Medulla oblongata (tissue), 1 donor: ENCODE measurements around the gene APP.

ENCODE experiments used
- DNase-seq: peaks from one replicate; pipeline ENCODE4 v3.0.0-alpha.2; 2015; ENCODE audit errors: extremely low spot score

Gene APP

DNA sequence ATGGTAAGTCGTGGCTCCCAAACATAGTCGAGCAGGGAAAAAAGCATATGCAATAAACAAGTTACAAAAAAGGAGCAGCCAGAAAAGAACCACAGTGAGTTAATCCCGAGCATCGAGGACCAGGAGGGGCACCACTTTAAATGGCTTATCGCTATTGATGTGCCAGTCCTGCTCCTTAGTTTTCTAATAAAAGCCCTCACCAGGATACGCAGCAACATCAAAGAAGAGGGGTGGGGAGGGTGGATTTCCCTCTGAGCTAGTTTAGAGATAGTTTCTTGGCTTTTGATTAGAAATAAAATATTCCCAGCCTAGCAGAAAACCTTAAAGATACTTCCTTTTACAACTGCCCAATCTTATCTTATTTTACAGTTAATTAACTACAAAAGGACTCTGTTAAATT is 265.4 kb downstream of the APP start:
- DNase-seq: no peak

DNA sequence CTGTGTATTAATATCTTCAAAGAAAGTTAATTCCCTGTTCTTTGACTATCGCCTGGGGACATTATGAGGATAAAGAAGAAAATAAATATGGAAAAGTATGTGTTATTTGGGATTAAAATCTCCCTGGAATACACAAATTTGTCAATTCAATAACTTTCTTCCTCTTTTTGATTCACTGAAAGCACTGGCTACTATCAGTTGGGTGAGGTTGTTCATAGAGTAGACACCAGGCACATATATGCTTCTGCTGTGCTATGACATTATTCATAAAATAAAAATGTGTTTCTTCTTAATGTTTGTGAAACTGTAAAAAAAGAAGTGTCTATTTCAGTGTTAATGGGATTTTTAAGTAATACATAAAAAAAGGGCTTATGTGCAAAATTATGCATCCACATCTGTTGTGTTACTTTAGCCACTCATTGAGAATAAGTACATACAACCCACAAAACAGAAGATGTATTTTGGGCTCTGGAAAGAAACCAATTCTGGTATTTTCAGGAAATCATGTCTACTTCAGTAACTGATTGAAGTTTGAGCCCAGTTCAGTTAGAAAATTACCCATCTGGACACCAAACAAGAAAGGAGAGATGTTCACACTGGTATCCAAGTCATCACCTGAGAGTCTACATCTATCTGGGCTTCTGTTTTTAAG is 266.4 kb downstream of the APP start:
- no peak for DNase-seq

DNA sequence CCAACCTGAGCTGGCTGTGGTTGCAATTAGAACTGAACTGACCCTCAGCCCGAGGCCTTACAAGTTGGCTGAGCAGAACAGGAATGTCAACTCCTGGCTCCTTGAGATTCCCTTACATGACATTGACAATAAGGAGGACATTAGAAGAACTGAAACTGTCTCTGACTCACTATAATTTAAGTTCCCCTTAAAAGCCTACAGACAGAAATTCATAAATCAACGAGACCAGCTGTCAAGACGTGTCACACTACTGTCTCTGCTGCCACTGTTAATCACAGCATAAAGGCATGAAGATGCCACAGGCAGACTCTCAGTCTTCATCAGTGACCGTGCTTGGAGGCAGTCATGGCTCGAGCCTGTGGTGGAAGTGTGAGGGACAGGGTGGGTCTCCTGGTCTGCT is 267.0 kb downstream of the APP start:
- no peak for DNase-seq

DNA sequence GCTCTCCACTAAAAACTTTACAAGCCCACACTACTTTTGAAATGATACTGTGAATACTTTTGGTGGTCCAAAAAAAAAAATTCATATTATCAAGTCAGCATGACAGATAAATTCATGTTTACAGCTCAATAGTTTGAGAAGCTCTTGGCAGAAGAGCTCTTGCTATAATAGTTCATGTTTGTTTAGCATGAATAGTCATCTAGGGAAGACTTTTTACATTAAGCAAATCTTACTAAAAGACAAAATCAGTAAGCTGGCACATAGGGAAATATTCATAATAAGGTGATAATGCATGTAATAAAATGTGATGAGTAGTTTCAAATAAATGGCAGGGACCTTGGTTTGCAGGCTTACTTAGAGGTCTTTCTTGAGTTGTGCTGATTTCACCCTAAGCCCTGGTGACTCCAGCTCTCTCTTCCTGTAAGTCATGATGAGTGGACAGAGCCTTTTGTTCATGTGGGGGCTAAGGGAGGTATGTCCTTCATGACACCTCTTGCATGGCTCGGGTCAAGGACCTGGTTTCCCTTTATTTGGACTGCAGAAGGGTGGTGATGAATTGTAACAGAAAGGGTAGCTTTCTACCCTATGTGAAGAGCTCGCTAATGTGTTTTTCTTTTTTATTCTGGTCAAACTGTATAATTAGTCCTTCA is 269.1 kb downstream of the APP start:
- no peak for DNase-seq

DNA sequence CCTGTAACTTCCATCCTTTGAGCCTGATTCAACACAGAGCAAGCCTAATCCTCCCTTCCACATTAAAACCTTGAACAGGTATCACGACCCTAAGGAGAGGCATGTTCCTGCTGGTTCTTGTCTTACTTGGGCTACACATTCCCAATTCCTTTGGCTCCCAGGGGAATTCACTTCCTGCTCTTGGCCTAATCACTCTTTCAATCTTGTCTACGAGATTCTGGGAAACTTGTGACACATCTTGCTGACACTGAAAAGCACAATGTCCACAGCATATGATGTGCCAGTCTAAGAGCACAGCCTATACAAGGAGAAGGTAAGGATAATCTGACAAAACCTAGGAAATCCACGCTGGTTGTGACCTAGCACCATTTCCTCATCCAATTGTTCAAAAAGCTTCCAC is 271.9 kb downstream of the APP start:
- DNase-seq: no peak

DNA sequence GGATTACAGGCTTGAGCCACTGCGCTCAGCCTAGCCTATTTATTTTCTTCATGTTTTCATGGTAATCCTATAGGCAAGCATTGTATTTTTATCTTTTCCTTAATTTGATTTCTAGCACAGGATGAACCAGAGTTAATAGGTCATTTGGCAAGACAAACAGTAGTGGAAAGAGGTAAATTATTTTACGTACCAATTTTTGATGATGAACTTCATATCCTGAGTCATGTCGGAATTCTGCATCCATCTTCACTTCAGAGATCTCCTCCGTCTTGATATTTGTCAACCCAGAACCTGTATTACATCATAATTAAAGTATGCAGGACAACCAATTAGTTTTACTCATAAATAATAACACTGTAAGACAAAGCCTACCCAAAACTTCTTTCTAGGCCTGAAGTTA is 273.2 kb downstream of the APP start:
- no peak for DNase-seq

DNA sequence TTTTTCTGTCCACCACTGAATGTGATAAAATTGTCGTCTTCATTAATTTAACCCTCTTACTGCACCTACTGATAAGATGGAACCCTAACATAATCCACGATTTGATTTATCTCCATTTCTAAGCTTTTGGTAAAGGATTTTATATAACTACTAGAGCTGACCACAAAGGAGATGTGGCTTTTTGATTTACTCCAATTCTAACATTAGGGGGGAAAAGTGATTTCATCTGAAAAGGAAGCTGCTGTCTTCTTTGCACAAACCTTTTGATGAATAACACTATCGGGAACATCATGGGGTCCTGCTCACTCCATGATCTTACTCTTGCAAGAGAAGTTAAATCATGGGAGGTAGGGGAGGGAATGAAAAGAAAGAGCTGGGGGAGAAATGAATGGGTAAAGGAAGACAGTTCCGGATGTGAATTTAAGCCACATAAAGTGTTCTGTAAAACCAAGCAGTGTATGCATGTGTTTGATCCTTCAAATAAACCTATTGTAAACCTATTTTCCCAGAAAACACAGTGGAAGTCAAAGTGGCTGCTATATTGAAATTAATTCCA is 274.0 kb downstream of the APP start:
- no peak for DNase-seq

DNA sequence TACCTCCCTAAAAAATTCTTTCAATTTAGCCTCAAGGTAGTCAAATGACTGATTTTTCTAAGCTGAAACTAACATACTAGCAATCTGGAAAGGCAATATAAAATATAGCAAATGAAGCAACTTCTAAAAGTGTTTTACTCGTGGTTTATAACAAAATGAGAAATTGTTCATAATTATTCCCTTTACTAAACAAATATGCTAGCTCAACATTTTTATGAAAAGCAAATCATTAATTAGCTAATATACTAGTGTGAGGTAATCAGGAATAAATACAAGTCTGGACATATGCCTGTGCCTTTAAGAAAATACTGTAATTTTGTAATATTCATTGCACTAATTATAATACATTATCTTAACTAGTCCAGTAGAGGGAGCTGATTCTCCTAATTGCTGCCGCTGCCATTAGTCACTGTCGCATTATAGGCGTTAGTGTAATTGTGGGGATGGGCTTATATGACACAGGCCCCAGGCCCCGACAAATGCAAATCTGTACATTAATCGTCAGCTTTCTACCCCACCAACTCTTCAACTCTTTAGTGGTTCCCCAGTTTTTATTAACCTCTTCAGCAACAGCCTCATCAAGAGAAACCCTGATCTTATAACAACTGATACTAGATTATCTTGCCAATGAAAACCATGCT is 274.9 kb downstream of the APP start:
- DNase-seq: peak; percentile 75

DNA sequence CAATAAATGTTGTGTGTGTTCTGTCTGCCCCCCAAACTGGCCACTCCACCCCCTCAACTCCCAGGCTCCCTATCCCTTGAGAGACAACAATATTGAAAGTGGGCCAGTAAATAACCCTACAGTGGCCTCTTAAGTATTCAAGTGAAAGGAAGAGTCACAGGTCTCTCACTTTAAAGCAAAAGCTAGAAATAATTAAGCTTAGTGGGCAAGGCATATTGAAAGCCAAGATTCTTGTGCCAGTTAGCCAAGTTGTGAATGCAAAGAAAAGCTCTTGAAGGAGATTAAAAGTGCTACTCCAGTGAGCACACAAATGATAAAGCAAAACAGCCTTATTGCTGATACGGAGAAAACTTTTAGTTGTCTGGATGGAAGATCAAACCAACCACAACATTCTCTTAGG is 277.4 kb downstream of the APP start:
- no peak for DNase-seq

DNA sequence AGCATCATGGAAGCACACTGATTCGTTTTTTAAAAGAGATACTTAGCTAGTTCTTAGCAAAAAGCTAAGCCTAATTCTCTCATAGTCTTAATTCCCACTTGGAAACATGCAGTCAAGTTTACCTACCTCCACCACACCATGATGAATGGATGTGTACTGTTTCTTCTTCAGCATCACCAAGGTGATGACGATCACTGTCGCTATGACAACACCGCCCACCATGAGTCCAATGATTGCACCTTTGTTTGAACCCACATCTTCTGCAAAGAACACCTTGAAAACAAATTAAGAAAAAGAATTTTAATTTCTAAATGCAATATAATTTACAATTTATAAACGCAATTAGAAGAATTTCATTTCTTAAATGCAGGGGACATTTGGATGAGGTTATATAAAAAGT is 279.0 kb downstream of the APP start:
- no peak for DNase-seq

DNA sequence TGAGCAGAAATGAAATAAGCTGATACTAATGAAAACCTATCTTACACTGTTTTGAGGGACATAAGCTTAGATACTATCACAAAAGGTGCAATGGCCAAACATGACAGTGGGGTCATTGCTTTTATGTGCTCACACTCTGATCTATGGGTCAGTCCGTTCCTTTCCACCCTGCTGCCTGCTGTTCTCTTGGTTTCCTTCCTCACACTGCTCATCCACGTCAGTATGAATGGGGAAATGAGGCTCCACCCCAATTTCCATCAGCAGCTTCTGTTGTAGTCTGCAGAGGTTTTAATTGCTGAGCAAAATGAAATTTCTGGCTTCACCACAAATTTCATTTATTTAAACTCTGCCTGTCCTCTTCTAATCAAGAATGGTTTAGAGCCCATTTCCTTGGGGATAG is 280.6 kb downstream of the APP start:
- DNase-seq: no peak

DNA sequence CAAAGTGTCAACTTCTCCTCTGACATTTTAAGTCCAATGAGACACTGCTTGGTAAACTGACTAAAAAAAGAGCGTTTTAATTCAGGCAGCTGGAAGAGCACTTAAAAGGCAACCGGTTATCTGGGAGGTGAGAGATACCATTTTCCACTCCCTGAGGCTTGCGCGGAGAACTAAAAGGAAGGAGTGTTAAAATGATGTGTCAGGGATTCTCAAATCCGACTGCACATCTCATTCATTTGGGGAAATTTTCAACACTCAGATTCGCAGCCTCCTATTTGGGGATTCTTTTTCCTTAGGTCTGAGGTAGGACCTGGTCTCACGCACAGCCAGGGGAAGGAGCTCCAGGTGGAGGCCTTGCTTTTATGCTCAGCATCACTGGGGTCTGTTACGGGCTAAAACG is 281.9 kb downstream of the APP start:
- no peak for DNase-seq

DNA sequence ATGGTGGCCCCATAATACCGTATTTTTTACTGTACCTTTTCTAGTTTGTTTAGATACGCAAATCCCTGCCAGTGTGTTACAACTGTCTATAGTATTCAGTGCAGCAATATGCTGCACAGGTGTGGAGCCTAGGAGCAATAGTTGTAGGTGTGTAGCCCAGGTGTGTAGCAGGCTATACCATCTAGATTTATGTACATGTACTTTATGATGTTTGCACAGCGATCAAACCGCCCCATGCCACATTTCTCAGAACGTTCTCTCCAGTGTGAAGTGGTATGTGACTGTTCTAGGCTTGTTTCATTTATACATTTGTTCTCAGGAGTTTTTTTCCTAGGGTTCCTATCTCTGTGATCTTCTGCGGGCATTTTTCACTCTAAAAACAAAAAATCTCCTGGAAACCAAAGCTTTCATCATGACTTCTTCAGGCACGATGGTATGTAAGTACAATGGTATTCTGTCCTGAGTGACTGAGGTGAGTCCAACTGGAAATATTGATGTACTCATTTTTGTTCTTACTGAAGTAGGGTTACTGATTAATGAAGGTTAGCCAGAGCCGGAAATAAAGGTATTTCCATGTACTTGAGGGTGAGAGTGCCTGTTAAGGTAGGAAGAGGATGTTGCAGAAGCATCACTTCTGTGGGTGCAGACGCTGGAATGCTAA is 282.8 kb downstream of the APP start:
- no peak for DNase-seq

DNA sequence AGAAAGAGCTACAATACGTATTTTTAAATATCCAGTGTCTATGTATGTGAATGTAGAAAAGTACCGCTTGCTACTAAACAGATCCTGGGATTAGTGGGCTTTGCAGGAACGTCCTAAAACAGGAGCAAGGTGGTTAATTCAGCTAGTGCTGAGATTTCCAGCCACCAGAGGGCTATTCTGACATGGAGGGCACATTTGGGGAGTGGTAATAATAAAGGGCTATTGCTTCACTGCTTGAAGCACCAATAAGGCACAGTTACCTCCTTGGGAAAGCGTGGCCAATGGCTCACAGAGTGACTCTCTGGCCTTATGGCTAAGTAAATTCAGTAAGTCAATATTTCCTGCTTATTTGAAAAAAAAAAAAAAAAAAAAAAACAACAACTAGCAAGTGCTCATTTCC is 283.4 kb downstream of the APP start:
- DNase-seq: no peak

DNA sequence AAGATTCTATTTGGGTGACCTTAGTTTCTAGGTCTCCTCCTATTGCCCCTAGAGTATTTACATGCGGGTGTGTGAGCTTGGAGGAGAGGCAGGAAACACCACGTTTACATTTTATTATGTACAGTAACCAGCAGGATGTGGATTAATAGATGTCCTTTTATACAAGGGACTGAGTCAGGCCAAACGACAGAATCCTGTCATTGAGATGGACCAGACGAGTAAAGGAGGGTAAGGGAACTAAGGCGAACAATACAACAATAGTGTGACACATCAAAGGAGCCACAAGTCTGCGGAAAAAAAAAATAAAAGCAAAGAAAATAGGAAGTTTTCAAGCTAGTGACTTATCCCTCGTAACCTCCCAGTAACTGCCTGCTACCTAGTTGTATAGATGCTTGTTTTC is 284.7 kb downstream of the APP start:
- no peak for DNase-seq

DNA sequence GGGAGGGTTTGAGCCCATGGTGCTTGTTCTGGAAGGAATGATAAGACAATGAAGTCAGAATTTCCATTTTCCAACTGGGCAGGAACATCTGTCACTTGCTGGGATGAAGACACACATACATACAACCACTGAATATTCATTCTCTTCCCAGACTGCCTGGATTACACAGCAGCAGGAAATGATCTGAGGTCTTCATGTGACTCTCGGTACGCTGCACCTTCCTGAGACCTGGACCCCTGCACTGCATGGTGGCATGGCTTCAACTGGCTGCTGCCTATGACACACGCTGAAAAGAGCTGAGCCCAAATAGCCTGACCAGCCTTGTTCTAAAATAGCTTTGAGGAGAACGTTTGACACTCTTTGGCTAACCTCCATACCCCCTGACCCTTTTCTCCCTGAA is 285.2 kb downstream of the APP start:
- no peak for DNase-seq

DNA sequence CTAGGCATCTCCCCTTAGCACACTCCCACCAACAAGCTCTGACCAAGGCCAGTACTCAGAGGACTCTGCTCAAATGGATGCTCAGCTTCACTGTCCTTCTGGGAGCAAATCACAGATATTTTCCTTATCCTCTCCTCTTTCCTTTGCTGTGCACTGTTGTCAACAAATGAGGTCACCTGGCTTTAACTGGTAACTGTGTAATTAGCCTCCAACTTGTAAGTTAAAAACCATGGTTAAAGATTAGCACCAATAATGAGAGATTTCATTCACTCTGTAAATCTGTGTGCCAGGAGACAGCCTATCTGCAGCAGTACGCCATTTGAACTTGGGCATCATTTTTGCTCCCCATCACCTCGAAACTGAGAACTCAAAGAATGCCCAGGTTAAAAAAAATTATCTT is 286.3 kb downstream of the APP start:
- no peak for DNase-seq

DNA sequence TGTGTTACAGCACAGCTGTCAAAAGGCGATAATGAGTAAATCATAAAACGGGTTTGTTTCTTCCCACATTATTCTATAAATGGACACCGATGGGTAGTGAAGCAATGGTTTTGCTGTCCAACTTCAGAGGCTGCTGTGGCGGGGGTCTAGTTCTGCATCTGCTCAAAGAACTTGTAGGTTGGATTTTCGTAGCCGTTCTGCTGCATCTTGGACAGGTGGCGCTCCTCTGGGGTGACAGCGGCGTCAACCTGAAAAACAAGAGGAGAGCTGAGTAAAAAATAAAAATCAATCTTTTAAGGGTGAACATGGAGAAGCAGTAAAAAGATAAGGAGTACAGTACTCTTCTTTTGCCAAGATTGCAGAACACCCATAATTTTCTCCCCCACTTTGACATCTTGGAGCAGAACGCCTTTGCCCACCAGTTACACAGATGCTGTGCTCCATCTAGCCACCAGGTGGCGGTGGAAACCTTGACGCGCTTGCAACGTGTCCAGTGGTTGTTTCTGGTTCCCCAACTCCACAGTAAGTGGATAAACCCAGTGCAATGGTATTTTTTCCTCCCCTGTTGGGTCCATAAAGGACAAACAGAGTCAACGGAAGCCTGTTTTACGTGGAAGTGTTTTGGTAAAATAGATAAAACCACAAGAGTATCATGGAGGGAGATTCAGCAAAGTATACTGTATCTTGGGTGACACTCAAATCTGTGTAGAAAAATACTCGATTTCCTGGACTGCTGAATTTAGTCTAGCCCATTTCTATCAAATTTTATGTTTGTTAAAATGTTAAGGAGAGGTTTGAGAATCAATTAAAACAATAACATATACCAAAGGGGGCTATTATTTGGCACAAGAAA is 288.8 kb downstream of the APP start:
- peak; percentile 88 for DNase-seq

DNA sequence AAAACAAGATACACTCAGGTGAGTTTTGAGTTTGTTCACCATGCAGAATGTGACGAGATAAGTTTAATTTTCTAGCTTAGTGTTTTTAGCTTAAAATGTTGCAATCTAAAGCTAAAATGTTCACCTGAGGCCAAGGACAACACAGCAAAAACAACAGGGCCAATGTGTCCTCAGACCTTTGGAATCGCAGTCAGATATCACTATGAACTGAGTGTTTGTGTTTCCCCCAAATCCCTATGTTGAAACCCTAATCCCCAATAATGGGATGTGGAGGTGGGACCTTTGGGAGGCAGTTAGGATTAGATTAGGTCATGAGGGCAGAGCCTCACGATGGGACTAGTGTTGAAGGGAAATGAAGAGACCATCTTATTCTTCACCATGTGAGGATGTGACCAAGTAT is 291.4 kb downstream of the APP start:
- DNase-seq: no peak

DNA sequence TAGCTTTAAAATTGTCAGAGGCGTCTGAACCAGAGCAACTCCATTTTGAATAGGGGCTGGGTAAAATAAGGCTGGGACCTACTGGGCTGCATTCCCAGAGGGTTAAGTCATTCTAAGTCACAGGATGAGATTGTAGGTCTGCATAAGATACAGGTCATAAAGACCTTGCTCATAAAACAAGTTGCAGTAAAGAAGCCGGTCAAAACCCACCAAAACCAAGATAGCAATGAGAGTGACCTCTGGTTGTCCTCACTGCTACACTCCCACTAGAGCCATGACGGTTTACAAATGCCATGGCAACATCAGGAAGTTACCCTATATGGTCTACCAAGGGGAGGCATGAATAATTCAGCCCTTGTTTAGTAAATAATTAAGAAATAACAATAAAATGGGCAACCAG is 292.2 kb downstream of the APP start:
- DNase-seq: no peak

DNA sequence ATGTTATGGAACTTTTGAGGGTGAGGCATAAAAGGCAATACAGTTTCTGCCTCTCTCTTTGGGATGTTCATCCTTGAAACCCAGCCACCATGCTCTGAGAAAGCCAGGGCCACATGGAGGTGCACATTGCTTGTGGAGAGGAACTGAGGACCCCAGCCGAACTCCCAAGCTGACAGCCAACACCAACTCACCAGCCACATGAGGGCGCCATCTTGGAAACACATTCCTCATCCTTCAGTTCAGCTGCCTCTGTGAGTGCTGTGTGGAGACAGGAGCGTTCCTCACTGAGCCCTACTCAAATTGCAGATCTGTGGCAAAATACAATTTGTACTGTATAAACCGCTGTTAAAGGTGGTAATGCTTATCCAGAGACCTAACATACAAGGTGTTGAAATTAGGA is 298.3 kb downstream of the APP start:
- DNase-seq: no peak

DNA sequence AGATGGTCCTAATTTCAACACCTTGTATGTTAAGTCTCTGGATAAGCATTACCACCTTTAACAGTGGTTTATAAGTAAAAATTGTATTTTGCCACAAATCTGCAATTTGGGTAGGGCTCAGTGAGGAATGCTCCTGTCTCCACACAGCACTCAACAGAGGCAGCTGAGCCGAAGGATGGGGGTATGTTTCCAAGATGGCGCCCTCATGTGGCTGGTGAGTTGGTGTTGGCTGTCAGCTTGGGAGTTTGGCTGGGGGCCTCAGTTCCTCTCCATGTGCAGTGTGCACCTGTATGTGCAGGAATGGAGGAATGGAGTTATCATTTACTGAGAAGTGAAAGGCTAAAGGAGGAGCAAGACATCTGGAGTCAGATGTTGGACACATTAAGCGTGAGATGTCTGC is 299.0 kb downstream of the APP start:
- no peak for DNase-seq
